Right lobe of liver (tissue), 6 donors: ENCODE measurements around the gene ENOX2. TPM values are rescaled to one million over a fixed set of nuclear protein-coding genes. Genes with fewer than 3 reads are reported as not detected.
A peak's percentile ranks its signal among the peaks of the same experiment; 100 is the strongest.
"Not testable (repeated sequence)": the region's sequence is repeated elsewhere in the genome, so short reads cannot be mapped to it uniquely, and the experiment has no call there.

Experiments used
- ATAC-seq, 4 donors: fragments of 200-7000 bp; cut with Tn5 transposase; one replicate each; pipeline ENCODE4 v1.9.1; 2020; ENCODE audit warnings: mild to moderate bottlenecking in 4 of 4, moderate library complexity in 4 of 4
- DNase-seq, 3 donors: peaks; one replicate each; pipeline ENCODE4 v3.0.0-alpha.2; 2020
- H3K27ac ChIP-seq, 3 donors: fragments of 200-600 bp; one replicate each; pipeline ENCODE4 v1.8.0; 2022
- H3K27me3 ChIP-seq, 2 donors: fragments of 200-600 bp; one replicate each; pipeline ENCODE4 v1.8.0; 2022
- H3K36me3 ChIP-seq, 4 donors: fragments of 200-600 bp; sonication (generic) in 1 of 4; one replicate each; pipeline versions ENCODE4 v1.5.1 to v1.8.0; 2017 to 2022; ENCODE audit warnings: control low read depth in 1 of 4
- H3K4me1 ChIP-seq, 4 donors: fragments of 200-600 bp; sonication (generic) in 1 of 4; one replicate each; pipeline versions ENCODE4 v1.5.1 to v1.8.0; 2017 to 2022; ENCODE audit warnings: control low read depth in 1 of 4
- H3K4me3 ChIP-seq, 3 donors: fragments of 200-600 bp; one replicate each; pipeline ENCODE4 v1.8.0; 2022
- H3K9me3 ChIP-seq, 4 donors: fragments of 200-600 bp; sonication (generic) in 1 of 4; one replicate each; pipeline versions ENCODE4 v1.5.1 to v1.8.0; 2017 to 2022; ENCODE audit warnings: control low read depth in 1 of 4
- CTCF ChIP-seq, 4 donors: fragments of 200-600 bp in 3 of 4; fragments of 450-650 bp in 1 of 4; IDR thresholded peaks; one replicate each; pipeline versions ENCODE4 v1.5.1 to v1.8.0; 2016 to 2022; ENCODE audit warnings: antibody characterized with exemption in 4 of 4, mild to moderate bottlenecking in 2 of 4
- POLR2A ChIP-seq: fragments of 450-650 bp; IDR thresholded peaks from one replicate; pipeline ENCODE4 v1.6.1; 2017; ENCODE audit warnings: antibody characterized with exemption, mild to moderate bottlenecking
- WGBS: methylation state at CpG from one replicate; pipeline ENCODE4 v1.1.6; 2018; ENCODE audit warnings: low coverage, low lambda C conversion rate; ENCODE audit not compliant: insufficient coverage; ENCODE audit errors: missing lambda C conversion rate; 5-methylcytosine and 5-hydroxymethylcytosine counted together
- intact Hi-C, 2 donors: fragments of 100-400 bp; cut with DNase I; formaldehyde crosslinking; loops; one replicate each; pipeline versions ENCODE4 v1.11.2 to v1.14.1; 2022
- total RNA-seq, 6 experiments: library from RNA; depleted of rRNA in 2 of 6; stranded (reverse); fragments of >200 nt in 2 of 6; fragmentation: NEBNext Ultra II Directional in 3 of 6; extraction: Animal tissue kit (Norgen Biotek cat#: 25700) in 3 of 6; gene quantifications; one replicate each; pipeline versions ENCODE4 v1.1.0 to v1.2.4, GENCODE V29; 2016 to 2023
- donor health status: DM: no; HTN: yes; CAD: no.
- donor health status: DM: no; HTN: no; CAD: no.
- donor health status: DM: no; HTN: no; CAD: no.
- donor health status: DM: no; HTN: yes; CAD: no.
- donor health status: DM: no; HTN: yes; CAD: no.

Gene ENOX2
- total RNA-seq, 6 experiments from 2014 or later = 6.9 to 14.7 (median 10.8) TPM

DNA sequence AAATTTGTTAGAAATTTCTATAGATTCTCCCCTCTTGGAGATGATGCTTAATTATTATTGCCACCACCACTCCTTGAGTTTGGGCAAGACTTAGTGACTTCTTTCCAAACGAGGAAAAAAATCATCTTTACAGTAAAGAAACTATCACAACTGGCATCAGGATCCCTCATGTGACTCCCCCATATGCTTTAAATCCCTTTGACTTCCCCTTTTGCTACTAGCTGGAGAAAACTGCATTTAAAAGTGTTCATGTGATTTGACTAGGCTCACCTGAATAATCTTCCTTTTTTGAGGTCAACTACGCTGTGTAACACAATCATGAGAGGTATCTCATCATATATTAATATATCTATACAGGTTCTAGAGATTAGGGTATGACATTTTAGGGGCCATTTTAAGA lies 30.3 kb upstream of the ENOX2 start:
- Histone ChIP-seq H3K4me3 (no peak overlapping the region), H3K27me3 (peaks cover 0 to 6% of the 10 kb centered on the region in 2 donors), H3K27ac (no peak overlapping the region), H3K36me3 (no peaks in the 10 kb centered on the region), H3K4me1 (no peaks in the 10 kb centered on the region), H3K9me3 (no peaks in the 10 kb centered on the region)
- DNase-seq = no peak
- TF ChIP-seq POLR2A (no peak), CTCF (IDR thresholded peaks at IDR 0.05) (no peak)
- 53% methylated on average over 2 of the region's 2 CpGs for WGBS
- intact Hi-C loops = no loop called here
- no peak for ATAC-seq

DNA sequence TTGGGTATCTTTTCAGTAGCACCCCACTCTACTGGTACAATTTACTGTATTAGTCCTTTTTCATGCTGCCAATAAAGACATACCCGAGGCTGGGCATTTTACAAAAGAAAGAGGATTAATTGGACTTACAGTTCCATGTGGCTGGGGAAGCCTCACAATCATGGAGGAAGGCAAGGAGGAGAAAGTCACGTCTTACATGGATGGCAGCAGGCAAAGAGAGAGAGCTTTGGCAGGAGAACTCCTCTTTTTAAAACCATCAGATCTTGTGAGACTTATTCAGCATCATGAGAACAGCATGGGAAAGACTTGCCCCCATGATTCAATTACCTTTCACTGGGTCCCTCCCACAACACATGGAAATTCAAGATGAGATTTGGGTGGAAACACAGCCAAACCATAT lies 17.4 kb upstream of the ENOX2 start:
- H3K36me3 ChIP-seq, H3K4me1 ChIP-seq, H3K27me3 ChIP-seq, DNase-seq, intact Hi-C loops, H3K4me3 ChIP-seq, H3K9me3 ChIP-seq, H3K27ac ChIP-seq, ATAC-seq: not testable (repeated sequence)
- 39% methylated on average over 2 of the region's 2 CpGs for WGBS

GRCh38 chrX:130919676-130920075 lies 16.7 kb upstream of the ENOX2 start:
- H3K27ac ChIP-seq, H3K4me3 ChIP-seq, H3K9me3 ChIP-seq, DNase-seq, H3K36me3 ChIP-seq, ATAC-seq, H3K27me3 ChIP-seq, H3K4me1 ChIP-seq: not testable (repeated sequence)
- intact Hi-C loops = loop anchor here (10.0 kb wide), 3 partner anchors 375 to 525 kb away; no protein-coding TSS in a partner anchor
- no CpG with 5 or more reads among the region's 1 CpG for WGBS

DNA sequence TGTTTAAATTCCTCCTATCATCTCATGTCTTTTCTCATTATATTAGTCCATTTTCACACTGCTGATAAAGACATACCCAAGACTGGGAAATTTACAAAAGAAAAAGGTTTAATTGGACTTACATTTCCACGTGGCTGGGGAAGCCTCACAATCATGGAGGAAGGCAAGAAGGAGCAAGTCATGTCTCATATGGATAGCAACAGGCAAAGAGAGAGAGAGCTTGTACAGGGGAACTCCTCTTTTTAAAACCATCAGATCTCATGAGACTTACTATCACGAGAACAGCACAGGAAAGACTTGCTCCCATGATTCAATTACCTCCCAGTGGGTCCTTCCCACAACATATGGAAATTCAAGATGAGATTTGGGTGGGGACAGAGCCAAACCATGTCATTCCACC lies 15.5 kb upstream of the ENOX2 start:
- H3K36me3 ChIP-seq, H3K9me3 ChIP-seq, H3K27ac ChIP-seq, ATAC-seq, H3K27me3 ChIP-seq, H3K4me1 ChIP-seq, H3K4me3 ChIP-seq, DNase-seq: not testable (repeated sequence)
- 42% methylated on average over 2 of the region's 2 CpGs for WGBS
- intact Hi-C loops = loop anchor here (10.0 kb wide), 3 partner anchors 374 to 524 kb away; no protein-coding TSS in a partner anchor

GRCh38 chrX:130916636-130917422 lies 13.8 kb upstream of the ENOX2 start:
- peak in 2 of 3 donors; percentile 25 to 45 for DNase-seq
- Histone ChIP-seq H3K4me1 (no peaks in the 10 kb centered on the region), H3K36me3 (no peaks in the 10 kb centered on the region), H3K4me3 (no peak overlapping the region), H3K27me3 (no peaks in the 10 kb centered on the region), H3K9me3 (no peaks in the 10 kb centered on the region), H3K27ac (no peak overlapping the region)
- intact Hi-C loops = loop anchor here (10.0 kb wide), 3 partner anchors 372 to 522 kb away; no protein-coding TSS in a partner anchor
- peak; percentile 78 to 90 (median 85) for ATAC-seq
- peak; percentile 74 to 87 (median 82) for TF ChIP-seq CTCF (IDR thresholded peaks at IDR 0.05)
- TF ChIP-seq POLR2A = no peak
- WGBS = 11% methylated on average over 7 of the region's 7 CpGs

- intact Hi-C loops = loop anchor here (10.0 kb wide), 3 partner anchors 371 to 521 kb away; no protein-coding TSS in a partner anchor
- TF ChIP-seq CTCF (IDR thresholded peaks at IDR 0.05) (no peak), POLR2A (no peak)
- ATAC-seq (peak; percentile 60 to 87 (median 86)), DNase-seq (peak in 1 of 3 donors; percentile 42)
- Histone ChIP-seq H3K4me3 (no peak overlapping the region), H3K9me3 (no peaks in the 10 kb centered on the region), H3K4me1 (no peaks in the 10 kb centered on the region), H3K27me3 (no peaks in the 10 kb centered on the region), H3K27ac (no peak overlapping the region), H3K36me3 (no peaks in the 10 kb centered on the region)
Measured at GRCh38 chrX:130915302-130915701, 12.3 kb upstream of the ENOX2 start.
